ENCODE measurements around the gene PAPSS1. TPM values are rescaled to one million over a fixed set of nuclear protein-coding genes. Genes with fewer than 3 reads are reported as not detected.

Gene PAPSS1
- polyA plus RNA-seq, 1 of the 3 experiments (the other 2 are of a cell fraction), result 70.1 TPM

GRCh38 chr4:107643021-107643420 lies 77.0 kb downstream of the PAPSS1 start:
- peaks cover 4 to 29% of the 10 kb centered on the region in 2 experiments for H3K36me3 ChIP-seq (replicated peaks in 1 of 2; ENCODE audit: control insufficient read depth in 1 of 2, insufficient read depth in 2 of 2, low read length in 1 of 2)
- no peaks in the 10 kb centered on the region for H3F3A ChIP-seq (replicated peaks; ENCODE audit: insufficient read depth)
- WGBS (ENCODE audit: low lambda C conversion rate), result 83% methylated on average over 7 of the region's 7 CpGs
- CTCF ChIA-PET, result interaction anchor here (2.1 kb wide), 1 partner anchor 116 kb away, joined by 4 read pairs; no protein-coding TSS in a partner anchor
- no peak for DNase-seq
- H3K79me2 ChIP-seq (ENCODE audit: insufficient read depth), result peaks cover 11% of the 10 kb centered on the region
- H3K4me3 ChIP-seq (ENCODE audit: low read depth in 2 of 2, low read length in 1 of 2), result no peak overlapping the region
- H3K27me3 ChIP-seq (ENCODE audit: insufficient read depth), result no peaks in the 10 kb centered on the region
- no peak overlapping the region for H2AFZ ChIP-seq (ENCODE audit: low read depth)
- H3K4me1 ChIP-seq (ENCODE audit: control insufficient read depth in 1 of 2, insufficient read depth in 2 of 2, low read depth in 1 of 2, low read length in 1 of 2), result peaks cover 0 to 3% of the 10 kb centered on the region in 2 experiments; a peak in 2 of 4 replicates
- H3K9me3 ChIP-seq, result no peaks in the 10 kb centered on the region
- POLR2A ChIA-PET, result no interaction called here
- no peaks in the 10 kb centered on the region for H3K9me2 ChIP-seq
- TF ChIP-seq NRF1 (IDR thresholded peaks at IDR 0.05; ENCODE audit: low read depth, low read length), result no peak
- TF ChIP-seq RCOR1 (IDR thresholded peaks at IDR 0.05; ENCODE audit: low read length), result no peak
- no peak for TF ChIP-seq RXRA (IDR thresholded peaks at IDR 0.05; ENCODE audit: borderline replicate concordance, low read depth)
- TF ChIP-seq GABPA (IDR thresholded peaks at IDR 0.05; ENCODE audit: low read depth), result no peak
- no peak for TF ChIP-seq MXI1 (IDR thresholded peaks at IDR 0.05; ENCODE audit: low read depth, low read length)
- no peak for TF ChIP-seq RFX5 (IDR thresholded peaks at IDR 0.05; ENCODE audit: low read length)
- TF ChIP-seq USF2 (IDR thresholded peaks at IDR 0.05; ENCODE audit: borderline replicate concordance, low read depth, low read length), result no peak
- TF ChIP-seq ZBTB33 (IDR thresholded peaks at IDR 0.05; ENCODE audit: borderline replicate concordance, low read depth), result no peak
- no peak for TF ChIP-seq IRF3 (IDR thresholded peaks at IDR 0.05; ENCODE audit: low read depth, low read length)
- no peak for TF ChIP-seq EP300 (IDR thresholded peaks at IDR 0.05; ENCODE audit: borderline replicate concordance in 1 of 2, low read depth in 1 of 2, low read length in 1 of 2)
- no peak for TF ChIP-seq ELF1 (IDR thresholded peaks at IDR 0.05)
- TF ChIP-seq TEAD4 (IDR thresholded peaks at IDR 0.05; ENCODE audit: borderline replicate concordance, insufficient read depth), result no peak
- TF ChIP-seq MEF2A (IDR thresholded peaks at IDR 0.05; ENCODE audit: borderline replicate concordance, low read depth), result no peak
- TF ChIP-seq USF1 (IDR thresholded peaks at IDR 0.05; ENCODE audit: borderline replicate concordance, low read depth), result no peak
- TF ChIP-seq POLR2AphosphoS5 (IDR thresholded peaks at IDR 0.05; ENCODE audit: low read depth, low read length), result no peak
- no peak for TF ChIP-seq PBX3 (IDR thresholded peaks at IDR 0.05)
- no peak overlapping the region for H3K4me2 ChIP-seq
- no peak overlapping the region for H3K27ac ChIP-seq (ENCODE audit: low read depth in 2 of 2, low read length in 1 of 2)
- no peaks in the 10 kb centered on the region for H4K20me1 ChIP-seq (ENCODE audit: insufficient read depth)
- H3K9ac ChIP-seq, result no peak overlapping the region

Data from SK-N-SH (cell line).